ENCODE measurements around the gene CENPP.

Gene CENPP

GRCh38 chr9:92513349-92513748 is 187.6 kb downstream of the CENPP start:
- POLR2A ChIA-PET (ENCODE audit: low non-redundant PET), result no interaction called here
- CTCF ChIA-PET, result interaction anchor here (0.7 kb wide), 1 partner anchor 232 kb away, joined by 7 read pairs; no protein-coding TSS in a partner anchor
- no peak for TF ChIP-seq CTCF (conservative IDR thresholded peaks at IDR 0.05; ENCODE audit: low read depth)
- no peak overlapping the region for H3K27ac ChIP-seq
- DNase-seq (ENCODE audit: low spot score), result no peak

DNA sequence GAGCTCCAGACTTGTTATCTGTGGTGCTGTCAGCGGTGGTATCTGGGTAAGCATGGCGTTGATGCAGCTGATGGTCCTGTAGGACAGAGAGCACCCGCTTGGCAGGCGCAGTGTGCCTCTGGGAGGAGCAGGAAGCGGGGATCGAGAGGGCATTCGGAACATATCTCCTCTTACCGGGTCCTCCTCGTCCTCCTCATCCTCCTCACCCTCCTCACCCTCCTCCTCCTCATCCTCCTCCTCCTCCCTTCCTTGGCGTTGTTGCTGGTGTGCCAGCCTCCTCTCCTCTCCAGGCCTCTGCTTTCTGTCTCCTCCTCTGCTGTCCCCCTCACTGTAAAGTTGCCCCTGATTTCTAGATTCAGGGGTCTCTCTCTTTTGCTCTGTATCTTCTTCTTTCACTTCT is 188.9 kb downstream of the CENPP start:
- TF ChIP-seq CTCF (conservative IDR thresholded peaks at IDR 0.05; ENCODE audit: low read depth), result no peak
- no peak for DNase-seq (ENCODE audit: low spot score)
- CTCF ChIA-PET, result no interaction called here
- POLR2A ChIA-PET (ENCODE audit: low non-redundant PET), result no interaction called here
- no peak overlapping the region for H3K27ac ChIP-seq

DNA sequence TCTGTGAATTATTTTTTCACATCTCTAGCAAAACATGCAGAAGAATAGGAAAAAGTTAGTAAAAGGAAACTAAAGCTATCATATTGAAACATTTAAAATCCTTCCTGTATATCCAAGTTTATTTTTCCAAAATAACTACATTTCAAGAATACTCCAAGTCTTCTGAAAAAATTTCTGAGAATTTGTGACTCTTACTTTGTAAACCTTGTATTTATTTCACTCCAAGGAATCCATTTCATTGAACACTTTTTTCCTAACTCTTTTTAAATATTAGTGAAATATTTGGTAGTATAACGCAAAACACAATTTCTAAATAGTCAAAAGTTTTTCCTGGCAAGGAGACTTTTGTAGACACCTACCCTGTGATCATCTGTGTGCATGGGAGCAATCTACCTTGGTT is 190.8 kb downstream of the CENPP start:
- DNase-seq (ENCODE audit: low spot score), result no peak
- CTCF ChIA-PET, result no interaction called here
- no peak overlapping the region for H3K27ac ChIP-seq
- TF ChIP-seq CTCF (conservative IDR thresholded peaks at IDR 0.05; ENCODE audit: low read depth), result no peak
- POLR2A ChIA-PET (ENCODE audit: low non-redundant PET), result no interaction called here

- ChIA-PET CTCF (no interaction called here), POLR2A (ENCODE audit: low non-redundant PET) (no interaction called here)
- no peak for DNase-seq (ENCODE audit: low spot score)
- TF ChIP-seq CTCF (conservative IDR thresholded peaks at IDR 0.05; ENCODE audit: low read depth), result no peak
- H3K27ac ChIP-seq, result no peak overlapping the region
Observed at GRCh38 chr9:92517046-92517445, 191.3 kb downstream of the CENPP start.

DNA sequence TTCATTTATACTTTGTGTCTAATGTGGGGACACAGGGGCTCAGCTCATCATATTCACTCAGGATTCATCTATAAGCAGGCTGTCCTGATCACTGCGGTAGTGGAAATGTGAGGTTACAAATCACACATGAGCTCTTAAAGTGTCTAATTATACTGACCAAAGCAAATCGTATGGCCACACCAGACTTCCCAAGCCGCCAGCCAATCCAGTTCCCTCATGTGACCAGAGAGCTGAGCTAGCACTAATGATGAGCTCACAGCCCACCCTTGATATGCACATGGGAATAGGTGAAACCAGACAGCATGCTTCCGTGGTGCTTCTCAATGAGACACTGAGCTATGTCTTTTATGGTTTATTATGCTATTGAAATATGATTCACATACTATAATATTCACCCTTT is 192.4 kb downstream of the CENPP start:
- DNase-seq (ENCODE audit: low spot score), result no peak
- no peak overlapping the region for H3K27ac ChIP-seq
- no peak for TF ChIP-seq CTCF (conservative IDR thresholded peaks at IDR 0.05; ENCODE audit: low read depth)
- ChIA-PET CTCF (interaction anchor here (0.6 kb wide), 1 partner anchor 669 kb away, joined by 3 read pairs; no protein-coding TSS in a partner anchor), POLR2A (ENCODE audit: low non-redundant PET) (no interaction called here)

DNA sequence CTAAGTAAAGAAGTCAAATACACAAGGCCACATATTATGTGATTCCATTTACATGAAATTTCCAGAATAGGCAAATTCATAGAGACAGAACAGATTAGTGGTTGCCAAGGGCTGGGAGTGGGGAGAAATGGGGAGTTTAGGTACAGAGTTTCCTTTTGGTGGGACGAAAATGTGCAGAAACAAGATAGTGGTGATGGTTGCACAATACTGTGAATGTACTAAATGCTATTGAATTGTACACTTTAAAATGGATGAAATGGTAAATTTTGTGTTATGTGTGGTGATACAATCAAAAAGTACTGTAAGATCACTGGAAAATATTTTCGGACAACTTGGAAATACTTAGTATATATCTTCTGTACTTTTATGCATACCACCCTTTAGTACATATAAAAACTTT is 195.1 kb downstream of the CENPP start:
- DNase-seq (ENCODE audit: low spot score), result no peak
- H3K27ac ChIP-seq, result no peak overlapping the region
- POLR2A ChIA-PET (ENCODE audit: low non-redundant PET), result no interaction called here
- TF ChIP-seq CTCF (conservative IDR thresholded peaks at IDR 0.05; ENCODE audit: low read depth), result no peak
- CTCF ChIA-PET, result interaction anchor here (1.0 kb wide), 1 partner anchor 19 kb away, joined by 3 read pairs; no protein-coding TSS in a partner anchor
